ENCODE data around the gene PCDHA8. TPM values are rescaled to one million over a fixed set of nuclear protein-coding genes. Genes with fewer than 3 reads are reported as not detected.
"Not testable (repeated sequence)": the region's sequence is repeated elsewhere in the genome, so short reads cannot be mapped to it uniquely, and the experiment has no call there.

Gene PCDHA8
- not detected for polyA plus RNA-seq

- Mint-ChIP-seq H3K27me3 (peaks cover 13% of the 10 kb centered on the region), H3K4me1 (peaks cover 0 to 1% (median 0%) of the 10 kb centered on the region in 3 donors), H3K27ac (peak within 1 kb of the TSS in 1 of 3 donors; percentile 53), H3K9me3 (peaks cover 4 to 11% (median 7%) of the 10 kb centered on the region in 3 donors), H3K36me3 (no peaks in the 10 kb centered on the region), H3K4me3 (peak within 1 kb of the TSS in 1 of 4 donors; percentile 28)
These were observed at the start of gene PCDHA8 for GRCh38 chr5:140840978-140841962. Gene PCDHA8, plus strand, starts transcription at chr5:140841187. Its CDS starts 135 bp downstream, at chr5:140841322.

GRCh38 chr5:140794595-140795258 lies 46.3 kb upstream of the PCDHA8 start, which contains the start of gene PCDHA2:
Gene PCDHA2, plus strand, starts transcription at chr5:140794852.
- no peaks in the 10 kb centered on the region for H3K4me1 Mint-ChIP-seq
- H3K4me3 Mint-ChIP-seq: no peak within 1 kb of the TSS
- peaks cover 7% of the 10 kb centered on the region for H3K27me3 Mint-ChIP-seq
- no peak within 1 kb of the TSS for H3K27ac Mint-ChIP-seq
- no peaks in the 10 kb centered on the region for H3K36me3 Mint-ChIP-seq
- H3K9me3 Mint-ChIP-seq: peaks cover 2 to 15% (median 8%) of the 10 kb centered on the region in 3 donors

GRCh38 chr5:140795259-140795641 lies 45.7 kb upstream of the PCDHA8 start:
- H3K27me3 Mint-ChIP-seq: peaks cover 7% of the 10 kb centered on the region
- H3K36me3 Mint-ChIP-seq: no peaks in the 10 kb centered on the region
- H3K4me1 Mint-ChIP-seq: no peaks in the 10 kb centered on the region
- H3K4me3 Mint-ChIP-seq: no peak overlapping the region
- peaks cover 2 to 17% (median 11%) of the 10 kb centered on the region in 3 donors for H3K9me3 Mint-ChIP-seq
- no peak overlapping the region for H3K27ac Mint-ChIP-seq

- not testable (repeated sequence) for H3K4me3 Mint-ChIP-seq, H3K27me3 Mint-ChIP-seq, H3K36me3 Mint-ChIP-seq, H3K27ac Mint-ChIP-seq, H3K4me1 Mint-ChIP-seq
- H3K9me3 Mint-ChIP-seq: peaks cover 2 to 17% (median 15%) of the 10 kb centered on the region in 3 donors
These were observed 44.8 kb upstream of the PCDHA8 start for GRCh38 chr5:140796072-140796717.

GRCh38 chr5:140796718-140797095 lies 44.3 kb upstream of the PCDHA8 start:
- Mint-ChIP-seq H3K27me3 (peaks cover 7% of the 10 kb centered on the region), H3K27ac (no peak overlapping the region), H3K36me3 (no peaks in the 10 kb centered on the region), H3K4me1 (no peaks in the 10 kb centered on the region), H3K4me3 (no peak overlapping the region), H3K9me3 (peaks cover 2 to 17% (median 12%) of the 10 kb centered on the region in 3 donors)

- Mint-ChIP-seq H3K9me3 (peaks cover 2 to 22% (median 15%) of the 10 kb centered on the region in 3 donors), H3K27me3 (peaks cover 1% of the 10 kb centered on the region), H3K4me1 (no peaks in the 10 kb centered on the region), H3K36me3 (no peaks in the 10 kb centered on the region), H3K27ac (peak within 1 kb of the TSS in 1 of 3 donors; percentile 10), H3K4me3 (peak within 1 kb of the TSS in 1 of 4 donors; percentile 17)
These were observed 40.0 kb upstream of the PCDHA8 start, which contains the start of gene PCDHA3 for GRCh38 chr5:140800816-140801493. Gene PCDHA3, plus strand, starts transcription at chr5:140801057.

- Mint-ChIP-seq H3K9me3 (peaks cover 2 to 26% (median 16%) of the 10 kb centered on the region in 3 donors), H3K27ac (peak overlapping the region in 1 of 3 donors; percentile 10), H3K4me1 (no peaks in the 10 kb centered on the region), H3K4me3 (no peak overlapping the region), H3K27me3 (peaks cover 1% of the 10 kb centered on the region), H3K36me3 (no peaks in the 10 kb centered on the region)
These were observed 39.5 kb upstream of the PCDHA8 start for GRCh38 chr5:140801494-140801841.

- not testable (repeated sequence) for H3K27ac Mint-ChIP-seq, H3K4me3 Mint-ChIP-seq, H3K4me1 Mint-ChIP-seq, H3K36me3 Mint-ChIP-seq, H3K27me3 Mint-ChIP-seq
- peaks cover 4 to 26% (median 18%) of the 10 kb centered on the region in 3 donors for H3K9me3 Mint-ChIP-seq
These were observed 38.6 kb upstream of the PCDHA8 start for GRCh38 chr5:140802381-140802780.

- H3K36me3 Mint-ChIP-seq: no peaks in the 10 kb centered on the region
- no peak overlapping the region for H3K27ac Mint-ChIP-seq
- H3K9me3 Mint-ChIP-seq: peaks cover 4 to 26% (median 21%) of the 10 kb centered on the region in 3 donors
- H3K27me3 Mint-ChIP-seq: peaks cover 6% of the 10 kb centered on the region
- H3K4me1 Mint-ChIP-seq: no peaks in the 10 kb centered on the region
- H3K4me3 Mint-ChIP-seq: no peak overlapping the region
These were observed 38.2 kb upstream of the PCDHA8 start for GRCh38 chr5:140802781-140803271.

- no peaks in the 10 kb centered on the region for H3K36me3 Mint-ChIP-seq
- peak within 1 kb of the TSS in 1 of 3 donors; percentile 31 for H3K27ac Mint-ChIP-seq
- peak within 1 kb of the TSS in 1 of 4 donors; percentile 83 for H3K4me3 Mint-ChIP-seq
- peaks cover 7% of the 10 kb centered on the region for H3K27me3 Mint-ChIP-seq
- H3K9me3 Mint-ChIP-seq: peaks cover 7 to 21% (median 14%) of the 10 kb centered on the region in 3 donors
- no peaks in the 10 kb centered on the region for H3K4me1 Mint-ChIP-seq
These were observed 33.9 kb upstream of the PCDHA8 start, which contains the start of gene PCDHA4 for GRCh38 chr5:140806834-140807775. Gene PCDHA4, plus strand, starts transcription at chr5:140807068.

GRCh38 chr5:140808241-140808888 lies 32.6 kb upstream of the PCDHA8 start:
- H3K27ac Mint-ChIP-seq, H3K36me3 Mint-ChIP-seq, H3K27me3 Mint-ChIP-seq, H3K4me1 Mint-ChIP-seq, H3K4me3 Mint-ChIP-seq: not testable (repeated sequence)
- peaks cover 9 to 21% (median 19%) of the 10 kb centered on the region in 3 donors for H3K9me3 Mint-ChIP-seq

- Mint-ChIP-seq H3K27me3 (peaks cover 7% of the 10 kb centered on the region), H3K9me3 (peaks cover 7 to 19% (median 15%) of the 10 kb centered on the region in 3 donors), H3K4me3 (no peak overlapping the region), H3K4me1 (no peaks in the 10 kb centered on the region), H3K36me3 (no peaks in the 10 kb centered on the region), H3K27ac (no peak overlapping the region)
These were observed 32.1 kb upstream of the PCDHA8 start for GRCh38 chr5:140808889-140809291.
